GM18498 (cell line): ENCODE measurements around the gene SUPV3L1.
A peak's percentile ranks its signal among the peaks of the same experiment; 100 is the strongest.
"Not testable (repeated sequence)": the region's sequence is repeated elsewhere in the genome, so short reads cannot be mapped to it uniquely, and the experiment has no call there.

Experiments used
- ATAC-seq: cut with Tn5 transposase; IDR thresholded peaks from one replicate; pipeline ENCODE4 v1.9.1; 2021; ENCODE audit warnings: mild to moderate bottlenecking, moderate library complexity; ENCODE audit not compliant: unreplicated experiment

Gene SUPV3L1

DNA sequence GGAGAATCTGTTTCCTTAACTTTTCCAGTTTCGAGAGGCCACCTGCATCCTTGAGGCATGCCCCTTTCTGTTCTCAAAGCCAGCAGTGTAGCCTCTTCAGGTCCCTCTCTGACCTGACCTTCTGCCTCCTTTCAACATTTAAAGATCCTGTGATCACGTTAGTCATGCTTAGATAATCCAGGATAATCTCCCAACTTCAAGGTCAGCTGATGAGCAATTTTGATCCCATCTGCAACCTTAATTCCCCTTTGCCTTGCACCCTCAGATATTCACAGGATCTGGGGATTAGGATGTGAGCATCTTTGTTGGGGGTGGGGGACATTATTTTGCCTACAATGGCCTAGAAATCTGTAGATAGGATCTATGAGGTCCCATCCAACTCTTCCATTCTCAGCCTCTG lies 48.1 kb downstream of the SUPV3L1 start:
- ATAC-seq, result no peak

DNA sequence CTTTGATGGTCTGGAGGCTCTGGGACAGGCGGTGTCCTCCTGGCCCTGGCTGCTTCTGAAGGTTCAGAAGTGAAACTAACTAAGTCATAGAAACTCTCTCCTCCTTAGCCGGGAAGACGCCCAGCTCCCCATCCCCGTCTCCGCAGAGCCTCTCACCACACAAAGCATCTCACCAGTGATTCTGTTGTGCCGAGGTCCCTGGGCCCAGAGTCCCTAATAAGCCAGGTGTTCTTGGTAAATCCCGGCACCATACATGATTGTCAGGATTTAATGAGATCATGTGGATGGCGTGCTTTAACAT lies 49.5 kb downstream of the SUPV3L1 start:
- ATAC-seq, result no peak

DNA sequence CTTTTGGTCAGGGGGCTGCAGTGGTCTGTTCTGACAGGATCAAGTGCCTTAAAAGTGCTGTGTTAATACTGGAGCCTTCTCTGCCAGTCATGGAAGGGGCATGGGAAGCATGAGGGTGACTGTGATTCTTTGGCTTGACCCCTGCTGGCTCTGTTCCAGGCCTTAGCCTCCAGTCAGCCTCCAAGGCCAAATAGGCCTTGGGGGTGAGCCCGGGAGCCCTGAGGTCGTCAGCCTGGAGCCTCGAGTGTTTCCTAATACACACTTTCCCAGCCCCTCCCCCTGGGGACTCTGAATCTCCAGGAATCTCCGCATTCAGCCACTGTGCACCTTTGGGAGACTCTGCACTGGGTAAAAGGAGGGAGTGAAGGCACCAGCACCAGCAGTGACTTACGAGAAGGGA lies 50.1 kb downstream of the SUPV3L1 start:
- no peak for ATAC-seq

DNA sequence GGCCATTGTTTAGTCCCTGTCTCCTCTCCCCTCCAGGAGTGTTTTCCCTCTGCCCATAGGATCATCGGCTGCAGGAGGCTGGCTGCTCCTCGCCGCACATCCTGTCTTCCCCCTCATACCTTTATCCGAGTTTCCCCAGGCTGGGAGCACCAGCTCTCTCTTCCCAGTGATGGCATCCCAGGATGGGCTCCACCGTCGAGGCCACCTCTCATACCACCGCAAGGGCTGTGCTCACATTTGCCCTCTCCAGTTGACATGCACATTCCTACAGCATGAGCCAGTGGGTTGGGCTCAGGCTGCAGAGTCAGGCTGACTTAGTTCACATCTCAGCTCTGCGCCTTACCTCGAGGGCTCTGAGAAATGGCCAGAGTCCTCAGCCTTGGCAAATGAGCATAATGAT lies 52.2 kb downstream of the SUPV3L1 start:
- ATAC-seq, result no peak

DNA sequence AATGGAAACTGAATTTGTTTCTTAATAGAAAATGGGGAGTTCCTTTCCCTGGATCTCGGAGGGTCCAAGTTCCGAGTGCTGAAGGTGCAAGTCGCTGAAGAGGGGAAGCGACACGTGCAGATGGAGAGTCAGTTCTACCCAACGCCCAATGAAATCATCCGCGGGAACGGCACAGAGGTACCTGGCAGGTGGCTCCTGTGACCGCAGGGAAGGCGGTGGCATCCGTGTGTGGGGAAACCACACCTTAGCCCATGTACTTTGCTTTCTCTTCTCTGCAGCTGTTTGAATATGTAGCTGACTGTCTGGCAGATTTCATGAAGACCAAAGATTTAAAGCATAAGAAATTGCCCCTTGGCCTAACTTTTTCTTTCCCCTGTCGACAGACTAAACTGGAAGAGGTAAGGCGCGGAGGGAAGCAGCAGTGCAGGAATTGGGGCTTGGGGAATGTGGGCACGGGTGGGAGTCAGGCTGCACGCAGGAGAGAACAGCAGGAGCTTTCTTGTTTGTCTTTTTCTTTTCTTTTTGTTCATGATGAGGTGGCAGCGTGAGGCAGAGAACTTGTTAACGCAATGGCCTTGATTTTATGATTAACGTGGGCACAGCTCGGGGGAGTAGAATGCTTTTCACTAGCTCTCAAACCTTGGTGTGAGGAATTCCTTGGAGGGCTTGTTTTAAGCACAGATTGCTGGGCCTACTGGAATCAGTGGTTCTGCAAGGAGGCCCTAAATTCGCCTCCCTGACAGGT lies 52.9 kb downstream of the SUPV3L1 start:
- no peak for ATAC-seq

DNA sequence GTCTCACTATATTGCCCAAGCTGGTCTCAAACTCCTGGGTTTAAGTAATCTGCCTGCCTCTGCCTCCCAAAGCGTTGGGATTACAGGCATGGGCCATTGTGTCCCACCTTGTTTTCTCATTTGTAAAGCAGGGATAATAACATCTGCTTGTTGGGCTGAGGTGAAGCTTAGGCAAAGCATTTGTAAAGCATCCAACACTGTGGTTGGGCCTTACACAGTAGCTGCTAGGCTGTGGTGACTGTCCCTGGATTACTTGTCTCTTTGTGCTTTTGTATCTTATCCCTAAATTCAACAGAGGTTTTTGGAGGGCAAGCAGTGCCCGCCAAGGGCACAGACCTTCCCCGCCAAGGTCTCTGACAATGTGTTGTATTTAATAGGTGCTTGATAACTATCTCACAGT lies 54.4 kb downstream of the SUPV3L1 start:
- ATAC-seq, result no peak

DNA sequence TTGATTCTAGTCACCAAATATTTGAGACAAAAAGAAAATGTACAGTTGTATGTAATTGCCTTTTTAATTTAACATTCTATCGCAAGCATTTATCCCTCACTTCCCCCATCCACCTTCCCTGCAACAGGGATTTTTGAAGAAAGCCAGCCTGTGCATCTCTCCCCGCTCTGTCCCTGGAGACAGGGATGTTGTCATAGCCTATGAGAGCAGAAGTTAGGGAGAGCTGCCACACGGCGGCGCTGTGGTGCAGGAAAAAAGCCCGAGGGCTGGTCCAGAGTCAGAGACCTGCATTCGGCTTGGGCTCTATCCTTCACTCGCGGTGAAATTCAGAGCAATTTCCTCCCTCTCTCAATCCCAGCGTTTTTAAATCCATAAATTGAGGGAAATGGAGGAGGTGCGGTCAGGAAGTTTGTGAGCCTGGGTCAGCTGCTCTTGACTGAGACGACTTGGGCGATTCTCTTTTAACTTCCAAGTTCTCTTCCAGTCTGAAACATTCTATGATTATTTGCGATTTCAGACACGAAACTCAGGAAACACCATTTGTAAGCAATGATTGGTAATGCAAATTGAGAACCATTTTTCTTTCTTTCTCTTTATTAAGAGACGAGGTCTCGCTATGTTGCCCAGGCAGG lies 57.6 kb downstream of the SUPV3L1 start:
- peak; percentile 88 for ATAC-seq

DNA sequence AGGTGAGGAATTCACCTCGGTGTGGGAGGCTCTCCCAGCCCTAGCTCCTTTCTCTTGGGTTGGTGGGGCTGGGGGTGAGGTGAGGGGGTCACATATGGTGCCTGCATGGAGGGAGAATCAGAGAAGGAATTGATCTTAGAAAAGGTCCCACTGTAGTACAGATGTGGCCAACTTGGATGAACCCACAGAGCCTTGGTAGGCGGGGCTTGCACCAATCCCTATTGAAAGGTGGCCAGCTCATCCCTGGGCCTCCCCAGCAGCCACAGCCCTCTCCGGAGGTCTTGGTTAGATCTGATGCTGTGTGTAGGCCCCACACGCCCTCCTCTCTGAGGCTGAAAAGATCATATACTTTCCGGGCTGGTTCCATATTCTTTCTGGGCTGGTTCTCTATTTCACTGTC lies 59.1 kb downstream of the SUPV3L1 start:
- ATAC-seq, result no peak

DNA sequence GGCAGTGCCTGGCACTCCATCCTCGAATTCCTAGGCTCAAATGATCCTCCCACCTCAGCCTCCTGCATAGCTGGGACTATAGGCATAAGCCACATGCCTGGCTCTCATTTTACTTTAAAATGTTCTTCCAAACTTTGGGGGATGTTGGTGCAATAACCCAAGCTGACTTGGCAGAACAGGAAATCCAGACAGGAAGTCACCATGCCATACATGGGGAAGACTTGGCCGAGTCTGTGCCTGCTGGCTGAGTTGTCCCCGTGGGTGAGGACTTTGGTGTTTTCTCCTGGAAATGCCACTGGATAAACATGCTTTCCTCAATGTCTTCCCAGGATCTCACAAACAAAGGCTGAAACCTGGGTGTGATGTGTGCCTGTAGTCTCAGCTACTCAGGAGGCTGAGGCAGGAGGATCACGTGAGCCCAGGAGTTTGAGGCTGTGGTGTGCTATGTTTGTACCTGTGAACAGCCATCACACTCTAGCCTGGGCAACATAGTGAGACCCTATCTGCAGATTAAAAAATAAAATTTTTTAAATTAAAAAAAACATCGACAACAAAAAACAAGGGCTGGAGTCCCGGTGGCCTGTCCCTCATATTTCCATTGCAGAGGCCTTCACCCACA lies 59.9 kb downstream of the SUPV3L1 start:
- no peak for ATAC-seq

DNA sequence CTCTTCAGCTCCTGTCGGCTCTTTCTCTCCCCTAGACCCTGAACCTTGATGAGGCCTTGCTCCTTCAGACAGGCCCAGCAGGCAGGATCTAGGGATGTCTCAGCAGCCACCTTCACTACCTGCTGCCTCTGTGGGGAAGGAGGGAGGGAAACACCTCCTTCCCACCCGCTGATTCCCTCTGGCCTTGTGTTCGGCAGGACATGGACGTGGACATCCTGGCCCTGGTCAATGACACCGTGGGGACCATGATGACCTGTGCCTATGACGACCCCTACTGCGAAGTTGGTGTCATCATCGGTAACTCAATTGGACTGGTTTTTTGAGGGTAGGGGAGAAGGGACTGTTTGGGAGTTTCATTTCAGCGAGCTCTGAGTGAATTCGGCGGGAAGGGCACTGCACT lies 60.4 kb downstream of the SUPV3L1 start:
- ATAC-seq, result no peak

DNA sequence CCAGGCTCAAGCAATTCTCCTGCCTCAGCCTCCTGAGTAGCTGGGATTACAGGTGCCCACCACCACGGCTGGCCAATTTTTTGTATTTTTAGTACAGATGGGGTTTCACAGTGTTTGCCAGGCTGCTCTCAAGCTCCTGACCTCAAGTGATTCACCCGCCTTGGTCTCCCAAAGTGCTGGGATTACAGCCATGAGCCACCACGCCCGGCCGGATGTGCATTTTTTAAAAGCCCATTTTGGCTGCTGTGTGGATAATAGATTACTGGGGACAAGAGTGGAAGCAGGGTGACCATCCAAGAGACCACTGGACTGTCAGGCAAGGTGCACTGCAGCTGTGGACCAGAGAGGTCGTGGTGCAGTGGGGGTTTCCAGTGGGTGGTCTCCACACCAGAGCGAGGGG lies 61.5 kb downstream of the SUPV3L1 start:
- no peak for ATAC-seq

DNA sequence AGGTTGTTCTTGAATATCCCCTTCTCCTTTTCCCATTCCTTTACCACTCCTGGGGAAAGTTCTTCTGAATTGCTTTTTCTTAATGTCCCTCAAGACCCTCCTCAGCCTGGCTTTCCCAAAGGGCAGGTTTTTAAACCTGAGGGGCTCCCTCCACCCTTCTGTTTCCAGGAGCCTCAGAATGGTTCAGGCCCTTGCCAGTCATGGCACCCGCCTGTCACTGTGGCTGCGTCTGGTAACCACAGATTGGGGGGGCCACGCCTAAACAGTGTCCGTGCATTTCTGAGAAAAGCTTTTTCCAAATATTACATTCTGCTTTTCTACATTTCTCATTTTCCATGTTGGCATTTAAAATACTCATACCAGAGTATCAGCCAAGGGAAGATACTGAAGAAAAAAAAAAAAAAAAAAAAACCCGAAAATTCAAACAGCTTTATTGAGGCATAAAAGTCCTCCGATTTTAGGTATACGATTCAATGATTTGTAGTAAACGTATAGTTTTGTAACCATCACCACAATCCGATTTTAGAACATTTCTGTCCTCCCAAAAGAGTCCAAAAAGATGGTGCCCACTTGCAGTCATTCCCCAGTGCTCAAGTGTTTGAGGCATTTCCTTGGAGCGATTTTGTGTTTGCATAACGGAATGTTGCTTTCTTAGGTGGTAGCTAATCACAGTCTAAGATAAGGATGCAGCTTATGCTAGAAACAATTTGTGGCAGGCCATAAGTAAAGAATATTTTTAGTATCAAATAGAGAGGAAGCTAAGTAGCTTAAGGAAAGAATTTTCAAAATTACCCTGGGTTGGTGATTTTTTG lies 62.2 kb downstream of the SUPV3L1 start:
- ATAC-seq, result no peak

DNA sequence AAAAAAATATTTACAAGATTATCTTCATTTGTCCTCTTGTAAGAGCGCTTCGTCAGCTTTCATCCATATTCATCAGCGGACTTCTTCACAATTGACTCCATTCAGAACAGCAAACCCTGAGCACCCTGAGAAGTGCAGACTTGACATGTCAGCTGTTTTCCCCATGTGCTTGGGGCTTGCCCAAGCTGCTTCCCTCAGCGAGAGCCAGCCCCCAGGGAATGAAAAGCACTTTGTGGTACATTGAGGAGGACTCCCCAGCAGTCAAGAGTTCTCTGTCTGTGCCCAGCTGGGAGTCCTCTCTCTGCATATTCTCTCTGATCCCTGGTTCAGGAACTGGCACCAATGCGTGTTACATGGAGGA lies 62.8 kb downstream of the SUPV3L1 start:
- no peak for ATAC-seq

DNA sequence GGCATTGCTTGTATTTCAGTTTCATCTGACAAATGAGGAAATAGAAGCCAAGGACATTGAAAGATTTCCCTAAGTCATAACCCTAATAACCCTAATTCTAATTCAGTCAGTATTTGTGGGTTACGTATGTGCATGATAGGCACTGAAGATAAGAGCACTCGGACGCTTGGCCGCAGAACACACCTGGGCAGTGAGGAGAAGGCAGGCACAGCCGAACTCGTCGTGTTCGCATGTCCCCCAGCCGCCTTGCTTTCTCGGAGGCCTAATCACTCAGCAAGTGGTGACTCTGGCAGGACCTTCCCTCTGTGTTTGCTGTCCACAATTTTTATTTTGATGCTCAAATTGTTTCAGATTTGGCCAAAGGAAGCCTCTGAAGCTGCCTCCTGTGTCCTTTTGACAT lies 63.8 kb downstream of the SUPV3L1 start:
- no peak for ATAC-seq

DNA sequence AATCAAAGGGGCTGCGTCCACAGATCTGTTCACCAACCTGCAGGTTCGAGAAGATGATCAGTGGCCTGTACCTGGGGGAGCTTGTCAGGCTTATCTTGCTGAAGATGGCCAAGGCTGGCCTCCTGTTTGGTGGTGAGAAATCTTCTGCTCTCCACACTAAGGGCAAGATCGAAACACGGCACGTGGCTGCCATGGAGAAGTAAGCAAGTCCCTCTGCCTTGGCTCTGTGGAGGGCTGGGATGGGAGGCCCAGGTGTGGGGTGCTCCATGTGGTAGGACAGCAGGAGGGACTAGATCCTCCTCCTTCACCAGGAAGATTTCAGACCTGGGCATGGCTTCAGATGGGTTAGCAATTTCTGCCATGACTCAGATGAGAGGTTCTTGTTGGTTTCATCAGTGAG lies 66.0 kb downstream of the SUPV3L1 start:
- ATAC-seq, result no peak

DNA sequence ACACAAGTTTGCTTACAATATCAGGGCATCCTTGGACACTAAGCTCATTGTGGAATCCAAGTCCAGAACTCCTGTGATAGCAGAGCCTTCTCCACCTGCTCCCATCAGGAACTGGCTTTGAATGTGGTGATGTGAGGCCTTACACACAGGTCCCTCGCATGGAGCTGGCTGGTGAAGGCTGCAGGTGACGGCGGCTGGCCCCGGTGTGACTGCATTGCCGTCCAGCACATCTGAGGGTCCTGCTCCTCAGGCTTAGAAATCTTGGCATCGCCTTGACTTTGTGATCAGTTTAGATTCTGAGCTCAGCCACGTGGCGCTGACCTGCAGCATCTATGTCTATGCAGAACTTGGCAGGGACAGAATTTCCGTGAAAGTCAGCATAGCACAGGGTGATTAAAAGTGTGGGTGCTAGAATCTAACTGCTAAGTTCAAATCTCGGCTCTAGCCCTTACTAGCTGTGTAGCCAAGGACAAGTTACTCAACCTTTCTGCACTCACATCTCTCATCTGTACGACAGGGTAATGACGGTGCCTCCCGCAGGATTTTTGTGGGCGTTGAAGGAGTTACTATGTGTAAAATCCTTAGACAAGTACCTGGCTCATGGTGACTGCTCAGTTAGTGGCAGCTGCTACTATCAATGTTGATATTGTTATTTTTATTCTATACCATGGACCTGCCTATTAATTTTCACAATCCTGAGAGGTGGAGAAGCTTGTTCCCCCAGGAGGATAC lies 66.7 kb downstream of the SUPV3L1 start:
- no peak for ATAC-seq

DNA sequence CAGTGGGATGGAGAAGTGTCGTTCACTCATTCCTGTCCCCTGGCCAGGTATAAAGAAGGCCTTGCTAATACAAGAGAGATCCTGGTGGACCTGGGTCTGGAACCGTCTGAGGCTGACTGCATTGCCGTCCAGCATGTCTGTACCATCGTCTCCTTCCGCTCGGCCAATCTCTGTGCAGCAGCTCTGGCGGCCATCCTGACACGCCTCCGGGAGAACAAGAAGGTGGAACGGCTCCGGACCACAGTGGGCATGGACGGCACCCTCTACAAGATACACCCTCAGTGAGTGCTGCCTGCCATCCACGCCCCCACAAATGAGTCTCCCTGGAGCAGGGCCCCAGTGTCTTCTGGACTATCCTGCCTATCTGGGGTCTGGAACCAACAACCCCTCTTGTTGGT lies 67.3 kb downstream of the SUPV3L1 start:
- ATAC-seq, result no peak

DNA sequence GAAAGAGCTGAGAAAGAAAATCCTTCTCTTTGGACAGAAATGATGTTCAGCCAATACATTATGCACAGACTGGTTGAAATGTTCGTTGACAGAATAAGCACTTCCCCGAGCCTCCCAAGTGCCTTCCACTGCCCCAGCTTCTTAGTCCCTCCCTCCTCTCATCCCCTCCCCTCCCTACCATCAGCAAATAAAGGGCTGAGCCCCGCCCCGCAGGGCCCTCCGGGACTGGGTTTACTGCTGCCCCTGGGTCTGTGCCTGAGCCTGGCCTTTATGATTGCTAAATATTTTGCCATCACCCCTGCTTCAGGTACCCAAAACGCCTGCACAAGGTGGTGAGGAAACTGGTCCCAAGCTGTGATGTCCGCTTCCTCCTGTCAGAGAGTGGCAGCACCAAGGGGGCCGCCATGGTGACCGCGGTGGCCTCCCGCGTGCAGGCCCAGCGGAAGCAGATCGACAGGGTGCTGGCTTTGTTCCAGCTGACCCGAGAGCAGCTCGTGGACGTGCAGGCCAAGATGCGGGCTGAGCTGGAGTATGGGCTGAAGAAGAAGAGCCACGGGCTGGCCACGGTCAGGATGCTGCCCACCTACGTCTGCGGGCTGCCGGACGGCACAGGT lies 68.2 kb downstream of the SUPV3L1 start:
- ATAC-seq, result no peak

DNA sequence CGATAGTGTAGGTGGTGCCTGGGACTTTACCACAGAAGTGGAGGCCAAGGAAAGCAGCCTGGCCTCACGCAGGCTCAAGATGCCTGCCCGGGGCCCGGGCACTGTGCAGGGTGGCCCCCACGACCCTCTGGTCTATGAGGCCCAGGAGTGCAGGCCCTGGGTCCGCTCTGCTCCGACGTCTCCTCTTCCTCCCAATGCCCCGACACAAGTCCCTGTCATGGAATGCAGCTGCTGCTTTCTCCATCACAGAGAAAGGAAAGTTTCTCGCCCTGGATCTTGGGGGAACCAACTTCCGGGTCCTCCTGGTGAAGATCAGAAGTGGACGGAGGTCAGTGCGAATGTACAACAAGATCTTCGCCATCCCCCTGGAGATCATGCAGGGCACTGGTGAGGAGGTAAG lies 70.0 kb downstream of the SUPV3L1 start:
- no peak for ATAC-seq

DNA sequence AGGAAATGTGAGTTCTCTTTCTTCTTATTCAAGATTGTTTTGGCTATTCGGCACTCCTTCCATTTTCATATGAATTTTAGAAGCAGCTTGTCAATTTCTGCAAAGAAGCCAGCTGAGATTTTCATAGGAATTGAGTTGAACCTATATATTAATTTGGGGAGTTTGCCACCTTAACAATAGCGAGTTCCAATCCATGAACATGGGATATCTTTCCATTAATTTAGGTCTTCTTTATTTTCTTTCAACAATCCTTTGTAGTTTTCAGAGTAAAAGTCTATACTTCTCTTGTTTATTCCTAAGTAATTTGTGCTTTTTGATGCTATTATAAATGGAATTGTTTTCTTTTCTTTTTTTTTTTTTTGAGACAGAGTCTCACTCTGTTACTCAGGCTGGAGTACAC lies 71.4 kb downstream of the SUPV3L1 start:
- ATAC-seq, result not testable (repeated sequence)

DNA sequence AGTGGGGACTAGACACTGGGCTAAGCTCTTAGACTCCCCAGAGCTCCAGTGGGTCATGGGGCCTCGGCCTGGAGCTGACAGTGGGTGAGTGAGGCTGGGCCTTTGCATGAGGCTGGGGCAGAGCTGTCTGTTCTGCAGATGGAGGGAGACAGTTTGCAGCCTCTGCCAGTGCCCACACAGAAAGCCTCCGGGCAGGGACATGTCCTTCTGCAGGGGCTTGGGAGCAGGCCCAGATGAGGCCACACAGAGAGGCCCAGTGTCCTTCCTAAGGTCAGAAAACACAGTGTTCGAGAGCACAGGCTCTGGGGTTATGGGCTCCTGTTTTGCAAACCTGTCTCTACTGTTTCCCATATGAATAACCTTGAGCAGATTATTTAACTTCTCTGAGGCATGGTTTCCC lies 73.1 kb downstream of the SUPV3L1 start:
- no peak for ATAC-seq
